GM19240 (cell line): Measurements from ENCODE around the gene LAMA5.

Experiments
- DNase-seq: peaks from one replicate; pipeline ENCODE4 v3.0.0; 2011; ENCODE audit warnings: low spot score; ENCODE audit not compliant: insufficient read length

Gene LAMA5

DNA sequence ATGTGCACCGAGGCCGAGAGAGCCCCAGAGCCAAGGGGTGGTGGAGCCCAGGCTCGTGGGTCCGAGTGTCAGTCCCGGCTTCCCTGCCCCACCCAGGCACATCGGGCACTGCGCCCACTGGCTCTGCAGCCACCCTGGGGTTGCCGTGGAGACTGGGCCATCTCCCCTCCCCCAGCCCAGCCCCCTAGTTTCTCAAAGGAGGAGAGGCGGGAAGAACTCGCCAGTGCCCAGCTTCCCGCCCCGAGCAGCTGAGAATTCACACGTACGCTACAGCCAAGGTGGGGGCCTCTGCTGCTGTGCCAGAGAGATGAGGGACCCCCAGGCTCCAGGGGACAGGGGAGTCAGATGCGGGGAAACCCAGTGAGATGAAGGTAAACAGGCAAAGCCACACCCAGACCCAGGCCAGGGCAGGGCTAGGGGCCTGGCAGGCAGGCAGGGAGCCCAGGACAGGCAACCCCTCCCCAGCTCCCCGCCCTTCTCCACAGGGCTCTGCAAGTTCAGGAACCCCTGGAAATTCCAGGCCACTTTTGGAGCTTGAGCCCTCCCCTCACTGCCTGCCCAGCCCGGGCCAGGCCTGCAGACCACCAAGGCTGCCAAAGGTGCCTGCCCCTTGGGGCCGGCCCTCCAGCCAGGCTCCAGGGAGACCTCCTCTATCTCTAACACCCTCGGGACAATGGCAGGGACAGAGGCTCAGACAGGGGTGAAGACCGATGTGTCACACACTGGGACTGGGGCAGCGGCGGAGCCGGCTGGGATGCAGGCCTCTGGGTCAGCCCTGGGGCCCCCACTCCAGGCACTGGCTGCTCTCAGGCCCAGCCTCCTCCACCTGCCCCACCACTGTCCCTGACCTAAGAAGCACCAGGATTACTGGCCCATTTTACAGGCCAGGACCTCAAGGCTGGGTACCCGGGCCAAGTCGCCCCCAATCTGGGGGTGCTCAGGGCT lies 6.0 kb downstream of the LAMA5 start:
- no peak for DNase-seq

GRCh38 chr20:62359491-62360121 lies 7.5 kb downstream of the LAMA5 start:
- no peak for DNase-seq

DNA sequence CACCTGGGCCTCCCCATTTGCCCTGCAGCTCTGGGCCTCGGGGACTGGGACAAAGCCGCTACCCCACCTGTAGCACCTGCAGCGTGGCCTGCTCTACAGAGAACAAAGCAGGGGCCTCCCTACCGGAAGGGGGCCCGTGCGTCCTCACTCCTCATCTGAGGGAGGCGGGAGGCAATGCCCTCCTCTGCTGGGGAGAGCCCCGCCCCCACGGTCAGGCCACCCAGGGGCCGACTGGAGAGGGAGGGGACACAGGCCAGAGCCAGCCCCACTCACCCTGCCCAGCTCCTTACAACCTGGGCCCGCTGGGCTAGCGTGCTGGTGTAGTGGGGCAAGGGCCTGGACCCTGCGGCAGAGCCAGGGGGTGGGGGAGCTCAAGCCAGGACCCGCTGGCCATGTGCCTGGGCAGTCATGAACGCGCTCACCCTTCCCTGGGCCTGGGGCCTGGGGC lies 8.0 kb downstream of the LAMA5 start:
- DNase-seq = no peak

GRCh38 chr20:62358171-62359042 lies 8.7 kb downstream of the LAMA5 start:
- DNase-seq = no peak

GRCh38 chr20:62357681-62358080 lies 9.4 kb downstream of the LAMA5 start:
- DNase-seq = no peak

DNA sequence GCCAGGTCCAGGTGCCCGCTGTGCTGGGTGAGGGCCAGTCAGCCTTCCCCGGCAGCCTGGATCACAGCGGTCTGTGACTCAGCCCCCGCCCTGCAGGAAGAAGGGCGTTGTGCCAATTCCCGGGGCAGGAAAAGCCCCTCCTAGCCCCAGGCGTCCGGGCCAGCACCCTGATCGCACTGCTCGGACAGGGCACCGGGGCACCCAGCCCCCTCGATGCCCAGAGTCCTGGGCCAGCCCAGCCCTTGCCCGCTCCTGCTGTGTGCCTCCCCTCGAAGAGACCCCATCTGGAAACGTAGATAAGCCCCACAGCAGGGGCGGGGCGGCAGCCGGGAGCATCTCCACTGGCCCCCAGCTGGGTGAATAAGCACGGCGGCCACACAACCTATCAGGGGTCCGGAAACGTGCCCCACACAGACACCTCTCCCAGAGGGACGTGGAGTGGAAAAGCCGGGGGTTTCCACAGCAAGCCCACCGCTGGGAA lies 9.9 kb downstream of the LAMA5 start:
- no peak for DNase-seq

GRCh38 chr20:62356589-62357186 lies 10.4 kb downstream of the LAMA5 start:
- no peak for DNase-seq

DNA sequence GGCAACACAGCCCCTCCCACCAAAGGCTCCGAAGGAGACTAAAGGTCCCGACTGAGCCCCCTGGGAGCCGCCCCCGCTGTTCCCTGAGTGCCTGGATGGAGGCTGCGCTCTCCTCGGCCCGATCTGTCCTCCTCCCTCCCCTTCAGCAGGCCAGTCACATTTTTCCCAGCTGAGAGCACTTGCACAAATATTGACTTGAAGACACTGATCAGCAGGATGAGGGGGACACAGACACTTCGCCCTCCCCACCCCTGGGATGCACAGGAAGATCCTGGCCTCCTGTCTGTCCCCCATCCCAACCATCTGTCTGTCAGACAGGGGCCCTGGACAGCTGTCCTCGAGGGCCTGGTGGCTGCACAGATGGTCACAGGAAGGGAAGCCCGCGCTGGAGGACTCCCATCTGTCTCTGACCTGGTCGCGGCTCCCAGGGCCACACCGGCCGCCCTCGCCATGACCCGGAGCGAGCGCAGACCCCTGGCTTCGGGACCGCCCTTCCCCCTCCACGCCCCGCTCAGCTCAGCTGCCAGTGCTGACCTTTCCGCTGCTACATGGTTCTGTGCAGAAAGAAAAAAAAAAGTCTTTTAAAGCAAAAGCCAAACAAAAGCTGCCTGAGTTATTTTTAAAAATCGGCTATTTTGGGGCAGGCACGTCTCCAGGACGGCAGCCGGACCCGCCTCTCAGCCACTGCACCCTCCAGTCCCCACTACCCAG lies 11.1 kb downstream of the LAMA5 start:
- DNase-seq = no peak

GRCh38 chr20:62355516-62355877 lies 11.6 kb downstream of the LAMA5 start:
- no peak for DNase-seq

GRCh38 chr20:62354811-62355341 lies 12.2 kb downstream of the LAMA5 start:
- no peak for DNase-seq

- no peak for DNase-seq
Measured at GRCh38 chr20:62354031-62354808, 12.9 kb downstream of the LAMA5 start.

- no peak for DNase-seq
Measured at GRCh38 chr20:62353289-62354030, 13.7 kb downstream of the LAMA5 start.

DNA sequence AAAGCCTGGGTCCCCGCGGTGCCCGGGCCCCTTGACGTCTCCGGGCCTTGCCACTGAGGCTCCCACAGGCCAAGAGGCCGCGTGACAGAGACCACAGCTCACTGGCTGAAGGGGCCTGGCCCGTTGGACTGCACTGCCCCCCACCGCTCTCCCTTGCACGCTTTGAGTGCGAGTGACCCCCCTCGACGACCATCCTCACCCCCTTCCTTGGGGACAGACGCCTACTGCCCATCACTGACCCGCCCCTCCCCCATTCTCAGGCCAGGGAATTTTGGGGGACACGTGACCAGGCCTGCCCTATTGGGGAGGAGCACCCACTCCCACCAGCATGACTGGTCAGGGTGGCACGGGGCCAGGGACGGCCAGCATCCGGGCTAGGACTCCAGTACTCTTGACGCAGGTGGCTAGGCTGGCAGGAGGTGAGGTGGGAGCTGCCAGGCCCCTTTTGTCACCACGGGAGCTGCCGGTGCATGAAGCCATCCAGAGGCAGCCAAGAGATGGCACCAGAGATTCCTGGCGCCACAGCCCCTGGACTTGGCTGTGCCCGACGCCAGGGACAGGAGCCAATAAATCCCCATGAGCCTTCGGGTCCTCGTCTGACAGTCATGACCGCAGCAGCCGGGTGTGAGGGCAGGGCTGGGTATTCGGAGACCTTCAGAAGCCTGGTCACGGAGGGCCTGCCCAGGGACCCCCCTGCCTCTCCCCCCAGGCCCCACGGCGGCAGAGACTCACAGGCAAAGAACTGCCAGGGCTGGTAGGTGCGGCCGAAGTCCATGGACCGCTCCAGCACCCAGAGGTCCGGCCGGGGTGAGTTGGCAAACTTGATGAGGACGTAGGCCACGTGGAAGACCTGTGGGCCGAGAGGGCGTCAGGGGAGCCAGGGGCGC lies 14.5 kb downstream of the LAMA5 start:
- DNase-seq = no peak

GRCh38 chr20:62351469-62352401 lies 15.4 kb downstream of the LAMA5 start:
- no peak for DNase-seq

DNA sequence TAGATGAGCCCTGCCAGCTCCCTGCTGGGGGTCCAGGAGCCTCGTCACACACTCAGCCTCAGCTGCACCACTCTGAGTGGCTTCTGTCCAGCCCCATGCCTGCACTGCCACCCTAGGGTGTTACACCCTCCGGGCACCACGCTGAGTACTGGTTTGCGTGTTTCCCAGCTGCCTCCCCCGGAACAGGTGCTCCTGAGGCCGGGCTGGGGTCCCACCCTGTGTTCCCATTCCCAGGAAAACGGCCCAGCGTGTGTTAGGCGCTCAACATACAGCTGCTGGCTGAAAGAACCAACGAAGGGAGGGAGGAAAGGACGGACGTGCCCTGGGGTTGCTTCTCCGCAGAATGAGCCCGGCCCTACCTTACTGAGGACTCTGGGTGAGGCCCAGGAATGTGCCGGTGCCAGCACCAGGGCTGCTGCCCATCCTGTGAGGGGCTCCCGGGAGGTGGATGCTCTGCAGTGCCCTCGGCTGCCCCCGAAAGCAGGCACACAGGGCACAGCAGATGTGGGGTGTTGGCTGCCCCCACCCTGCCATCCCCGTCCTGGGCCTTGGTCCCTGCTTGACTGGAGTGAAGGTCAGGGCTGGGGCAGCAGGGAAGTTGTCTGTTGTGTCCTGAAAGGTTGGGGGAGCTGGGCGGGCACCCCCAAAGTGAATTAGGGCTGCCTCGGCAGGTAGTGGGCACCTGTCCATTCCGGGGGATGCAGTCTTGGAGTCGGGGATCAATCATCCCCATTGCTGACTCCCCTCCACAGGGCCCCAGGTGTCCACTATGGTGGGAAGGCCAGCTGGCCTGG lies 16.3 kb downstream of the LAMA5 start:
- DNase-seq = no peak

- DNase-seq = no peak
Measured at GRCh38 chr20:62350098-62350628, 16.9 kb downstream of the LAMA5 start.
